Peyer's patch (tissue), 4 donors: ENCODE results near the gene PYGL.

Experiments used
- CTCF ChIP-seq, 6 experiments: fragments of 450-650 bp in 4 of 6; fragments of 200-600 bp in 2 of 6; sonication (generic) in 1 of 6; IDR thresholded peaks; one replicate each; pipeline ENCODE4 v1.5.1; 2017 to 2019; ENCODE audit warnings: antibody characterized with exemption in 6 of 6, mild to moderate bottlenecking in 3 of 6, moderate library complexity in 1 of 6
- POLR2A ChIP-seq, 2 donors: fragments of 450-650 bp; IDR thresholded peaks; one replicate each; pipeline ENCODE4 v1.5.1; 2017; ENCODE audit warnings: antibody characterized with exemption in 2 of 2, mild to moderate bottlenecking in 2 of 2, moderate library complexity in 2 of 2

- TF ChIP-seq CTCF (IDR thresholded peaks at IDR 0.05) (no peak), POLR2A (IDR thresholded peaks at IDR 0.05) (no peak)
Measured at GRCh38 chr14:50917449-50917848, 26.8 kb downstream of the PYGL start.
